ENCODE measurements around the gene PLPP7.
"Not testable (repeated sequence)": the region's sequence is repeated elsewhere in the genome, so short reads cannot be mapped to it uniquely, and the experiment has no call there.

PLPP7 gene

DNA sequence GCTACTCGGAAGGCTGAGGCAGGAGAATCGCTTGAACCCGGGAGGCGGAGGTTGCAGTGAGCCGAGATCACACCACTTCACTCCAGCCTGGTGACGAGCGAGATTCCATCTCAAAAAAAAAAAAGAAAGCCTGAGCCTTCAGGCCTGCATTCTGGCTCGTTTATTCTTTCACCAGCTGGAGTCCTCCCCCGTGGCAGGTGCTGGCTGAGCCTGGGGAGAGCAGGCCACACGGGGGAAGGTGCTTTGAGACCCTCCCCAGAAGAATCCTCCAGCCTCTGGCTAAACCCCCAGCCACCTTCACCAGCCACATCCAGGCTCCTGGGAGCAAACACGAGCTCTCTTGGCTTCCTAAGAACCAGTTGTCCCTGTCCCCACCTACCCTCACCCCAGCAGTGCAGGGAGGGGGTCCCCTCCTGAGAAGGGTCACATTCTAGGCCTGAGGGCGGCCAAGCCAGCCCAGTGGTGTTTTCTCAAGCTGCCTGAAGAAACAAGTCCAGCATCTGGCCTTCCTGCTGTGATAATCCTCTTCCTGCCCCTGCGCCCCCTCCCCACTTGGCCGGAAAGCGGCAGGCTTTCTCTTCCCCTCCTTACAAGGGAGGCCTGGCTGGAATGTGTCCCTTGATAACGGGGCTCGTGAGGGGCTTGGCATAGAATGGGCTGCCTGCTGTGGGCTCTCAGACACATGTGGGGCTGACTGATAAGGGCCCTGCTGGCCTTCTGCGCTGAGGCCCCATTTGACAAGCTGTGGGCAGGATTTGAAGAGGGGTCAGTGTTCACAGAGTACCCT is 41.5 kb downstream of the PLPP7 start:
- in situ Hi-C loops (cut with MboI; ENCODE audit: low pct_unique_long_range_greater_than_20kb, low sequenced_read_pairs, unreplicated experiment), result loop anchor here (10.0 kb wide), 2 partner anchors 156 to 286 kb away; no protein-coding TSS in a partner anchor
- no peak for TF ChIP-seq CTCF (IDR thresholded peaks at IDR 0.05; ENCODE audit: extremely low read depth, insufficient read depth, missing control alignments)
- no peak for DNase-seq (ENCODE audit: low spot score)

GRCh38 chr9:131331996-131332395 is 42.5 kb downstream of the PLPP7 start:
- in situ Hi-C loops (cut with MboI; ENCODE audit: low pct_unique_long_range_greater_than_20kb, low sequenced_read_pairs, unreplicated experiment), result loop anchor here (10.0 kb wide), 2 partner anchors 157 to 287 kb away; no protein-coding TSS in a partner anchor
- DNase-seq (ENCODE audit: low spot score), result not testable (repeated sequence)

- in situ Hi-C loops (cut with MboI; ENCODE audit: low pct_unique_long_range_greater_than_20kb, low sequenced_read_pairs, unreplicated experiment), result loop anchor here (10.0 kb wide), 2 partner anchors 159 to 289 kb away; no protein-coding TSS in a partner anchor
- peak; percentile 12 for DNase-seq (ENCODE audit: low spot score)
- no peak for TF ChIP-seq CTCF (IDR thresholded peaks at IDR 0.05; ENCODE audit: extremely low read depth, insufficient read depth, missing control alignments)
Observed at GRCh38 chr9:131333771-131334628, 44.5 kb downstream of the PLPP7 start.

GRCh38 chr9:131334629-131335367 is 45.3 kb downstream of the PLPP7 start:
- DNase-seq (ENCODE audit: low spot score), result peak; percentile 15
- TF ChIP-seq CTCF (IDR thresholded peaks at IDR 0.05; ENCODE audit: extremely low read depth, insufficient read depth, missing control alignments), result no peak
- in situ Hi-C loops (cut with MboI; ENCODE audit: low pct_unique_long_range_greater_than_20kb, low sequenced_read_pairs, unreplicated experiment), result loop anchor here (10.0 kb wide), 2 partner anchors 160 to 290 kb away; no protein-coding TSS in a partner anchor

DNA sequence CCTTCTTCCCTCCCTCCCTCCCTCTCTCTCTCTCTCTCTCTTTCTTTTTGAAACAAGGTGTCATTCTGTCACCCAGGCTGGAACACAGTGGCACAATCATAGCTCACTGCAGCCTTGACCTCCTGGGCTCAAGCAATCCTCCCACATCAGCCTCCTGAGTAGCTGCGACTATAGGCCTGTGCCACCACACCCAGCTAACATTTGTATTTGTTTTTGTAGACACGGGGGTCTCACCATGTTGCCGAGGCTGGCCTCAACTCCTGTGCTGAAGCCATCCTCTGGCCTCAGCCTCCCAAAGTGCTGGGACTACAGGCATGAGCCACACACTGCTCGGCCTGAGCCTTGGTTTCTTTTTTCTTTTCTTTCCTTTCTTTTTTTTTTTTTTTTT is 45.8 kb downstream of the PLPP7 start:
- no peak for DNase-seq (ENCODE audit: low spot score)
- no peak for TF ChIP-seq CTCF (IDR thresholded peaks at IDR 0.05; ENCODE audit: extremely low read depth, insufficient read depth, missing control alignments)
- in situ Hi-C loops (cut with MboI; ENCODE audit: low pct_unique_long_range_greater_than_20kb, low sequenced_read_pairs, unreplicated experiment), result loop anchor here (10.0 kb wide), 2 partner anchors 161 to 291 kb away; no protein-coding TSS in a partner anchor

- in situ Hi-C loops (cut with MboI; ENCODE audit: low pct_unique_long_range_greater_than_20kb, low sequenced_read_pairs, unreplicated experiment), result loop anchor here (10.0 kb wide), 2 partner anchors 162 to 292 kb away; no protein-coding TSS in a partner anchor
- DNase-seq (ENCODE audit: low spot score), result peak; percentile 8
- TF ChIP-seq CTCF (IDR thresholded peaks at IDR 0.05; ENCODE audit: extremely low read depth, insufficient read depth, missing control alignments), result no peak
Observed at GRCh38 chr9:131337131-131337848, 47.8 kb downstream of the PLPP7 start.

DNA sequence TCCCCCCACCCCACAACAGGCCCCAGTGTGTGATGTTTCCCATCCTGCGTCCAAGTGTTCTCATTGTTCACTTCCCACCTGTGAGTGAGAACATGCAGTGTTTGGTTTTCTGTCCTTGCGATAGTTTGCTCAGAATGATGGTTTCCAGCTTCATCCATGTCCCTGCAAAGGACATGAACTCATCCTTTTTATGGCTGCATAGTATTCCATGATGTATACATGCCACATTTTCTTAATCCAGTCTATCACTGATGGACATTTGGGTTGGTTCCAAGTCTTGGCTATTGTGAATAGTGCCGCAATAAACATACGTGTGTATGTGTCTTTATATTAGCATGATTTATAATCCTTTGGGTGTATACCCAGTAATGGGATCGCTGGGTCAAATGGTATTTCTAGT is 49.7 kb downstream of the PLPP7 start:
- in situ Hi-C loops (cut with MboI; ENCODE audit: low pct_unique_long_range_greater_than_20kb, low sequenced_read_pairs, unreplicated experiment), result loop anchor here (10.0 kb wide), 2 partner anchors 164 to 294 kb away; no protein-coding TSS in a partner anchor
- not testable (repeated sequence) for DNase-seq (ENCODE audit: low spot score)

DNA sequence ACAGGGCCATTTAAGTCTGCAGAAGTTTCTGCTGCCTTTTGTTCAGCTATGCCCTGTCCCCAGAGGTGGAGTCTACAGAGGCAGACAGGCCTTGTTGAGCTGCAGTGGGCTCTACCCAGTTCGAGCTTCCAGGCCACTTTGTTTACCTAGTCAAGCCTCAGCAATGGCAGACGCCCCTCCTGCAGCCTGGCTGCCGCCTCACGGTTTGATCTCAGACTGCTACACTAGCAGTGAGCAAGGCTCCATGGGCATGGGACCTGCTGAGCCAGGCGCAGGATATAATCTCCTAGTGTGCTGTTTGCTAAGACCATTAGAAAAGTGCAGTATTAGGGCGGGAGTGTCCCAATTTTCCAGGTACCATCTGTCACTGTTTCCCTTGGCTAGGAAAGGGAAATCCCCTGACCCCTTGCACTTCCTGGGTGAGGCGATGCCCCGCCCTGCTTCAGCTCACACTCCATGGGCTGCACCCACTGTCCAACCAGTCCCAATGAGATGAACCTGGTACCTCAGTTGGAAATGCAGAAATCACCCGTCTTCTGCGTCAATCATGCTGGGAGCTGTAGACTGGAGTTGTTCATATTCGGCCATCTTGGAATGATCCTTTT is 55.5 kb downstream of the PLPP7 start:
- DNase-seq (ENCODE audit: low spot score); in situ Hi-C loops (cut with MboI; ENCODE audit: low pct_unique_long_range_greater_than_20kb, low sequenced_read_pairs, unreplicated experiment): not testable (repeated sequence)

Data from GM13977 (cell line).